NT2/D1 (cell line): ENCODE results near the gene TMEM179.

Source experiments
- SUZ12 ChIP-seq: IDR thresholded peaks from 2 replicates; pipeline ENCODE4 v1.6.1; 2011; ENCODE audit not compliant: insufficient read length, insufficient read depth; ENCODE audit errors: extremely low read depth
- YY1 ChIP-seq: IDR thresholded peaks from 2 replicates; pipeline ENCODE4 v1.6.1; 2011; ENCODE audit not compliant: insufficient read length, insufficient read depth
- ZNF274 ChIP-seq: IDR thresholded peaks from 2 replicates; pipeline ENCODE4 v1.6.1; 2011; ENCODE audit warnings: mild to moderate bottlenecking, low read depth, low read length

DNA sequence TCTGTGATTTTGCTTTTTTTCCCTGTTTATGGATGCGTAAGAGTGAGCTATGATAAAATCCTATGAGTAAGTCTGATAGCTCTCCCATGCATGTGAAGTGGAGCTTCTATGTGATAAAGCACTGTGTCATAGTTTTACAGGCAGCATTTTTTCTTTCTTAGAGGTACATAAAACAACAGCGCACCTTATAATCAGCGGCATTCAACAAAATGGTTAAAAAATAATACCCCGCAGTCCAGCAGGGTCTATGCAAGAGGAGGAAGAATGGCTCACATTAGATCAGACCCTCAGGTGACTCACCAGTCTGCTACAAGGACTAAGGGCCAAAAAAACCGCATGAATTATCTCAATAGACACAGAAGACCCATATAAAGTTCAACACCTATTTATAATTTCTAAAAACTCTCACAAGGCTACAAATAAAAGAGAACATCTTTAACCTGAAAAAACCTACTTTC, 33.0 kb upstream of the TMEM179 start:
- no peak for TF ChIP-seq ZNF274
- no peak for TF ChIP-seq YY1
- TF ChIP-seq SUZ12, result no peak
